H1 (cell line): ENCODE measurements around the gene ZNF649. TPM values are rescaled to one million over a fixed set of nuclear protein-coding genes. Genes with fewer than 3 reads are reported as not detected.
A peak's percentile ranks its signal among the peaks of the same experiment; 100 is the strongest.

ENCODE experiments used
- CTCF ChIA-PET: fragments of 300-600 bp; sonication (Branson Sonifier 250); formaldehyde crosslinking; loops from one replicate; lab custom pipeline; 2021; ENCODE audit not compliant: partially characterized antibody; lab: Charles Lee
- POLR2A ChIA-PET: fragments of 300-600 bp; sonication (Branson Sonifier 250); formaldehyde crosslinking; loops from one replicate; lab custom pipeline; 2021; ENCODE audit warnings: inconsistent platforms; ENCODE audit not compliant: partially characterized antibody; lab: Charles Lee
- DNase-seq, 2 experiments: peaks; one replicate each; pipeline versions ENCODE4 v3.0.0 to v3.0.0-alpha.2; 2010 to 2022; ENCODE audit warnings: low spot score in 2 of 2, low read depth in 1 of 2, mixed read lengths in 1 of 2
- FAIRE-seq: peaks from 2 replicates; lab custom pipeline; 2011; peaks lifted over from hg19 to GRCh38; lab: Jason Lieb, UNC
- H2AFZ ChIP-seq: 2 replicates; pipeline ENCODE4 v1.8.1; 2012; ENCODE audit warnings: low read length, inconsistent platforms
- H2AK5ac ChIP-seq: 2 replicates; pipeline ENCODE4 v1.6.1; 2013; ENCODE audit warnings: low read depth, low read length
- H2BK120ac ChIP-seq: replicated peaks from 2 replicates; pipeline ENCODE3; 2013; ENCODE audit warnings: low read depth, low read length, inconsistent platforms
- H2BK12ac ChIP-seq: 2 replicates; pipeline ENCODE4 v1.6.1; 2013; ENCODE audit warnings: low read depth, low read length
- H2BK15ac ChIP-seq: 2 replicates; pipeline ENCODE4 v1.6.1; 2013; ENCODE audit warnings: low read length
- H2BK20ac ChIP-seq: 2 replicates; pipeline ENCODE4 v1.6.1; 2013; ENCODE audit warnings: low read length
- H2BK5ac ChIP-seq: 2 replicates; pipeline ENCODE4 v1.6.1; 2013; ENCODE audit warnings: low read depth, low read length
- H3K14ac ChIP-seq: 2 replicates; pipeline ENCODE4 v1.6.1; 2013; ENCODE audit warnings: inconsistent platforms; ENCODE audit not compliant: insufficient read length
- H3K18ac ChIP-seq: 2 replicates; pipeline ENCODE4 v1.6.1; 2013; ENCODE audit warnings: low read length; ENCODE audit errors: extremely low read depth
- H3K23ac ChIP-seq: 2 replicates; pipeline ENCODE4 v1.6.1; 2013; ENCODE audit warnings: inconsistent platforms; ENCODE audit not compliant: insufficient read length
- H3K23me2 ChIP-seq: 2 replicates; pipeline ENCODE4 v1.6.1; 2013; ENCODE audit warnings: low read depth, low read length
- H3K27ac ChIP-seq: 2 replicates; pipeline ENCODE4 v1.6.1; 2011; ENCODE audit warnings: low read depth, low read length, inconsistent platforms
- H3K27me3 ChIP-seq, 4 experiments: replicated peaks in 1 of 4; 1 replicate in 1 of 4; 2 replicates in 3 of 4; pipeline versions ENCODE4 v1.6.1 to v1.8.1; 2011 to 2013; ENCODE audit warnings: low read length in 3 of 4, mild to moderate bottlenecking in 3 of 4, inconsistent platforms in 2 of 4, mixed read lengths in 2 of 4, moderate library complexity in 1 of 4; ENCODE audit not compliant: control insufficient read depth in 3 of 4, insufficient read depth in 3 of 4; ENCODE audit errors: extremely low read depth in 1 of 4
- H3K36me3 ChIP-seq, 4 experiments: 2 replicates each; pipeline versions ENCODE4 v1.6.1 to v1.8.1; 2011 to 2013; ENCODE audit warnings: mild to moderate bottlenecking in 4 of 4, low read length in 3 of 4, moderate library complexity in 2 of 4, control low read depth in 1 of 4, inconsistent platforms in 1 of 4; ENCODE audit not compliant: insufficient read depth in 4 of 4, control insufficient read depth in 2 of 4
- H3K4ac ChIP-seq: replicated peaks from 2 replicates; pipeline ENCODE3; 2013; ENCODE audit warnings: low read length, low read depth, mixed read lengths, inconsistent platforms; ENCODE audit not compliant: insufficient read length
- H3K4me1 ChIP-seq, 4 experiments: replicated peaks in 1 of 4; 1 replicate in 1 of 4; 2 replicates in 3 of 4; pipeline versions ENCODE4 v1.6.1 to v1.8.1; 2011 to 2013; ENCODE audit warnings: low read length in 3 of 4, inconsistent platforms in 2 of 4, mixed read lengths in 1 of 4; ENCODE audit not compliant: insufficient read depth in 4 of 4, control insufficient read depth in 3 of 4
- H3K4me2 ChIP-seq, 2 experiments: 2 replicates each; pipeline versions ENCODE4 v1.6.1 to v1.8.1; 2011 to 2013; ENCODE audit warnings: low read depth in 2 of 2, low read length in 2 of 2, control low read depth in 1 of 2, inconsistent platforms in 1 of 2, mild to moderate bottlenecking in 1 of 2; ENCODE audit not compliant: insufficient read depth in 1 of 2
- H3K4me3 ChIP-seq, 4 experiments: fragments of 200-600, 300-600 bp in 1 of 4; sonication (generic), shearing (Covaris generic), sonication (Bioruptor Twin) in 1 of 4; 2 replicates each; pipeline versions ENCODE4 v1.5.1 to v1.8.1; 2011 to 2016; ENCODE audit warnings: low read length in 4 of 4, low read depth in 3 of 4, control low read depth in 2 of 4, inconsistent platforms in 2 of 4, mild to moderate bottlenecking in 2 of 4, mixed read lengths in 1 of 4, moderate library complexity in 1 of 4; ENCODE audit not compliant: insufficient read depth in 2 of 4; ENCODE audit errors: extremely low read depth in 1 of 4
- H3K56ac ChIP-seq: replicated peaks from 2 replicates; pipeline ENCODE3; 2013; ENCODE audit warnings: low read depth, mild to moderate bottlenecking, mixed read lengths, low read length, inconsistent platforms; ENCODE audit not compliant: insufficient read length
- H3K79me1 ChIP-seq: 2 replicates; pipeline ENCODE4 v1.6.1; 2013; ENCODE audit warnings: low read depth, low read length, control low read depth
- H3K79me2 ChIP-seq, 2 experiments: 2 replicates each; pipeline versions ENCODE4 v1.6.1 to v1.8.1; 2012 to 2013; ENCODE audit warnings: low read length in 2 of 2, mild to moderate bottlenecking in 2 of 2, inconsistent platforms in 1 of 2; ENCODE audit not compliant: insufficient read depth in 2 of 2, control insufficient read depth in 1 of 2
- H3K9ac ChIP-seq, 4 experiments: replicated peaks in 1 of 4; 1 replicate in 1 of 4; 2 replicates in 3 of 4; pipeline versions ENCODE4 v1.6.1 to v1.8.1; 2011 to 2013; ENCODE audit warnings: low read depth in 3 of 4, low read length in 3 of 4, control low read depth in 2 of 4, mild to moderate bottlenecking in 2 of 4, moderate library complexity in 2 of 4, inconsistent platforms in 1 of 4; ENCODE audit errors: extremely low read depth in 1 of 4
- H3K9me3 ChIP-seq, 2 experiments: 2 replicates each; pipeline versions ENCODE4 v1.6.1 to v1.8.1; 2012 to 2013; ENCODE audit warnings: mild to moderate bottlenecking in 2 of 2, moderate library complexity in 2 of 2, control low read depth in 1 of 2, inconsistent platforms in 1 of 2, low read depth in 1 of 2, low read length in 1 of 2, mixed read lengths in 1 of 2; ENCODE audit not compliant: insufficient read depth in 2 of 2
- H4K20me1 ChIP-seq, 2 experiments: replicated peaks in 1 of 2; 2 replicates each; pipeline versions ENCODE3 to v1.8.1; 2011 to 2013; ENCODE audit warnings: inconsistent platforms in 2 of 2, low read length in 2 of 2, mild to moderate bottlenecking in 1 of 2; ENCODE audit not compliant: insufficient read depth in 2 of 2, control insufficient read depth in 1 of 2
- H4K5ac ChIP-seq: 2 replicates; pipeline ENCODE4 v1.6.1; 2013; ENCODE audit warnings: low read length, low read depth, mixed read lengths, inconsistent platforms; ENCODE audit not compliant: insufficient read length
- H4K8ac ChIP-seq: 2 replicates; pipeline ENCODE4 v1.8.0; 2013; ENCODE audit warnings: mild to moderate bottlenecking, moderate library complexity, low read length, inconsistent platforms; ENCODE audit not compliant: insufficient read depth; ENCODE audit errors: extremely low read depth
- H4K91ac ChIP-seq: replicated peaks from 2 replicates; pipeline ENCODE3; 2013; ENCODE audit warnings: low read length, mixed read lengths, inconsistent platforms; ENCODE audit not compliant: insufficient read length
- ASH2L ChIP-seq: fragments of 200-600, 300-600 bp; sonication (generic); IDR thresholded peaks from one replicate; pipeline ENCODE4 v1.7.1; 2017; ENCODE audit warnings: low read length
- CREB1 ChIP-seq: IDR thresholded peaks from 2 replicates; pipeline ENCODE4 v1.6.1; 2012; ENCODE audit warnings: inconsistent platforms
- CTBP2 ChIP-seq: IDR thresholded peaks from 2 replicates; pipeline ENCODE4 v1.7.0; 2011; ENCODE audit warnings: borderline replicate concordance, mild to moderate bottlenecking, moderate library complexity, mixed read lengths, low read length; ENCODE audit not compliant: insufficient read depth, insufficient read length
- EP300 ChIP-seq, 2 experiments: IDR thresholded peaks; 1 replicate in 1 of 2; 2 replicates in 1 of 2; pipeline ENCODE4 v1.6.1; 2011 to 2012; ENCODE audit warnings: low read depth in 2 of 2, low read length in 2 of 2, mild to moderate bottlenecking in 2 of 2, borderline replicate concordance in 1 of 2, inconsistent platforms in 1 of 2, moderate library complexity in 1 of 2
- HDAC2 ChIP-seq, 2 experiments: fragments of 300-600 bp in 1 of 2; sonication (generic) in 1 of 2; IDR thresholded peaks; 2 replicates each; pipeline ENCODE4 v1.6.1; 2011 to 2012; ENCODE audit warnings: low read depth in 2 of 2, low read length in 2 of 2, mild to moderate bottlenecking in 2 of 2, moderate library complexity in 2 of 2, borderline replicate concordance in 1 of 2, inconsistent platforms in 1 of 2
- JUN ChIP-seq: IDR thresholded peaks from 2 replicates; pipeline ENCODE4 v1.6.1; 2011; ENCODE audit warnings: low read depth, mild to moderate bottlenecking, improper control_type of control experiment, low read length
- NANOG ChIP-seq: IDR thresholded peaks from 2 replicates; pipeline ENCODE4 v1.6.1; 2011; ENCODE audit warnings: low read length, low read depth, mild to moderate bottlenecking, inconsistent platforms; ENCODE audit not compliant: insufficient read depth, poor library complexity, severe bottlenecking
- NRF1 ChIP-seq: IDR thresholded peaks from 2 replicates; pipeline ENCODE4 v1.6.1; 2011; ENCODE audit warnings: mild to moderate bottlenecking, low read depth, low read length, improper control_type of control experiment
- SP2 ChIP-seq: IDR thresholded peaks from 2 replicates; pipeline ENCODE4 v1.6.1; 2012; ENCODE audit warnings: mild to moderate bottlenecking, low read length, inconsistent platforms
- WGBS, 2 experiments: shearing (Covaris generic) in 1 of 2; methylation state at CpG; one replicate each; pipeline versions ENCODE4 v1.1.6 to v1.1.7; 2013 to 2015; ENCODE audit warnings: low lambda C conversion rate in 2 of 2, mixed read lengths in 2 of 2, inconsistent platforms in 1 of 2, low coverage in 1 of 2, missing lambda C conversion rate in 1 of 2; ENCODE audit not compliant: insufficient replicate concordance in 2 of 2, insufficient coverage in 1 of 2, insufficient read length in 1 of 2; ENCODE audit errors: extremely low coverage in 1 of 2, missing lambda C conversion rate in 1 of 2; 5-methylcytosine and 5-hydroxymethylcytosine counted together
- polyA plus RNA-seq, 7 experiments: library from polyadenylated mRNA; depleted of rRNA in 3 of 7; stranded (reverse) in 5 of 7; unstranded in 2 of 7; fragments of >200 nt in 5 of 7; fragments of 200-250 nt in 2 of 7; gene quantifications; 1 replicate in 5 of 7; 2 replicates in 1 of 7; 4 replicates in 1 of 7; pipeline versions ENCODE4 v1.2.1 to v1.2.3, GENCODE V29; 2011 to 2013; ENCODE audit warnings: missing spikeins in 2 of 7, mixed read lengths in 2 of 7
- total RNA-seq: library from RNA; stranded (reverse); fragmentation: NEBNext Ultra II Directional; extraction: Animal tissue kit (Norgen Biotek cat#: 25700); gene quantifications from 2 replicates; pipeline ENCODE4 v1.2.1, GENCODE V29; 2021

Gene ZNF649
- total and polyA plus RNA-seq, 2 of the 8 experiments (the other 6 are each of a cell fraction or from before 2014, with no cell fraction given), result 24.7 to 51.7 TPM

DNA sequence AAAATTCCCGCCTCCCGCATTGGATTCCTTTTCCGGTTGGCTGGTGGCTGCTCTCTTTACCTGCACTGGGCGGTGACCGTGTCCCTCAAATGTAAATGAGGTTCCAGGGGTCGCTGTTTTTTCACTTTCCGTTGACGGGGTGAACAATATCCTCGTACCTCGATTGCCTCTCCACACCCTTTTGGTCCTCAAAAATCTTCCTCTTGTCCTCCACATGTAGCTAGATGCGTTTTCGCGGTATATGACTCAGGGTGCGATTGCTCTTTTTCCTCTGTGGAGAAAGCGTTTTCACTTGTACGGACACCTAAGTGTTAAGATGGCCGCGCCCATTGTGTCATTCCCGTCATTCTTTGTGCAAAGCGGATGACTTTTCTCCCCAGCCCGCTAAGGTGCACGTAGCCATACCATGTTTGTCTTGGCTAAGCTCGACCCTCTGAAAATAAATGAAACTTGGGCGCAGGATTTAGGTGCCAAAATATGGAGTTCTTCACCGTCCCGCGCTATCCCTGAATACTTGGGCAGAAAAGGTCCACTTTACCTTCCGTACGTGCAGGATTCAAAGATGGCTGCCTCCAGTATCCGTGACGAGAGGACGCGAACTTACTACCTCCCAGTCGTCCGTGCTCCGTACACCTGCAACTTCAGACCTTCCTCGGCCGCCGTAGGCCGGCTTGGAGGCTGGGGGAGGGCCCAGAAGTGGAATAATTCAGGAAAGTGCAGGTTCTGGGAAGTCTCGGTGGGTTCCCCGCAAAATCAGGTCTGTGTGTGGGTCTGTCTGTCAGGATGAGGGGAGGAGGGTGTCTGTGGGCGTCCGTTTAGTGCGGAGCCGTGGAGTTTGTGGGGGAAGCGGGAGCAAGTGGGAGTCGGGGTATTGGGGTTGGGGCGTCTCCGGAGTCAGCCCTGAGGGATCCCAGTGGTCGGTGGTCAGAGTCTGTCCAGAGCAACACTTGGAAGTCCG is 22.2 kb upstream of the ZNF649 start, which contains the start of gene ZNF613:
ZNF613 (plus strand) TSS at position 689 of the 958 bp plus-strand sequence. CDS start 8,749 bp downstream, outside the sequence.
- ChIA-PET CTCF (interaction anchor here (1.2 kb wide), 1 partner anchor 28 kb away, joined by 3 read pairs; no protein-coding TSS in a partner anchor), POLR2A (interaction anchor here (0.7 to 2.1 kb wide), 6 partner anchors 12 to 101 kb away, joined by 3 to 7 read pairs (median 4); partner anchors contain the start of genes ZNF614 and ZNF649)
- peaks cover 5% of the 10 kb centered on the region; the same call in 1 of the 2 replicates for H3K23me2 ChIP-seq
- peak within 1 kb of the TSS; percentile 98 for H2BK5ac ChIP-seq
- DNase-seq (peak; percentile 80 to 90), FAIRE-seq (peak; percentile 92)
- peak within 1 kb of the TSS; percentile 57 to 83 for H3K4me2 ChIP-seq
- H2BK20ac ChIP-seq, result 0 out of 2 replicates have a peak within 1 kb of the TSS, but pooled peaks have one; percentile 77
- peak within 1 kb of the TSS; percentile 100 for H4K91ac ChIP-seq
- peaks cover 2 to 18% (median 8%) of the 10 kb centered on the region in 4 experiments; a peak in 4 of 8 replicates for H3K36me3 ChIP-seq
- peak within 1 kb of the TSS; percentile 100 for H2AFZ ChIP-seq
- H3K23ac ChIP-seq, result no peak within 1 kb of the TSS
- H2BK120ac ChIP-seq, result peak within 1 kb of the TSS; percentile 93
- H3K56ac ChIP-seq, result peak within 1 kb of the TSS; percentile 94
- 0 out of 2 replicates have a peak, but pooled peaks cover 3% of the 10 kb centered on the region for H3K79me1 ChIP-seq
- H3K9ac ChIP-seq, result peak within 1 kb of the TSS; percentile 89 to 97 (median 92)
- peak within 1 kb of the TSS; percentile 100 for H4K5ac ChIP-seq
- H3K9me3 ChIP-seq, result peaks cover 30 to 34% of the 10 kb centered on the region in 2 experiments
- H3K14ac ChIP-seq, result no peak within 1 kb of the TSS
- 1% methylated on average over 47 of the region's 52 CpGs; no CpG with 5 or more reads in 1 of the 2 experiments for WGBS, 2 experiments
- H4K8ac ChIP-seq, result peak within 1 kb of the TSS; percentile 93
- H3K4me3 ChIP-seq, result peak within 1 kb of the TSS; percentile 65 to 98 (median 93)
- H2AK5ac ChIP-seq, result no peak within 1 kb of the TSS
- peaks cover 0 to 2% of the 10 kb centered on the region in 2 experiments for H4K20me1 ChIP-seq
- H3K18ac ChIP-seq, result peak within 1 kb of the TSS; percentile 100
- H2BK12ac ChIP-seq, result peak within 1 kb of the TSS; percentile 99
- no peaks in the 10 kb centered on the region for H3K27me3 ChIP-seq
- peak within 1 kb of the TSS; percentile 98; the same call in 1 of the 2 replicates for H2BK15ac ChIP-seq
- H3K27ac ChIP-seq, result peak within 1 kb of the TSS; percentile 99
- no peaks in the 10 kb centered on the region; a peak in 1 of 7 replicates for H3K4me1 ChIP-seq
- no peak within 1 kb of the TSS for H3K4ac ChIP-seq
- peaks cover 0 to 45% of the 10 kb centered on the region in 2 experiments; a peak in 3 of 4 replicates for H3K79me2 ChIP-seq
- peak in 1 of 2 experiments; percentile 43; a peak in 1 of 4 replicates for TF ChIP-seq HDAC2 (IDR thresholded peaks at IDR 0.05; ENCODE audit: borderline replicate concordance in 1 of 2, low read depth in 2 of 2, low read length in 2 of 2)
- no peak for TF ChIP-seq EP300 (IDR thresholded peaks at IDR 0.05; ENCODE audit: borderline replicate concordance in 1 of 2, low read depth in 2 of 2, low read length in 2 of 2)
- TF ChIP-seq NRF1, result no peak
- peak; percentile 21; the same call in 1 of the 2 replicates for TF ChIP-seq SP2
- TF ChIP-seq JUN, result no peak
- peak; percentile 60 for TF ChIP-seq CREB1
- no peak for TF ChIP-seq CTBP2
- TF ChIP-seq ASH2L, result peak; percentile 82
- TF ChIP-seq NANOG, result no peak
